ENCODE data around the gene DDHD1.

DNA sequence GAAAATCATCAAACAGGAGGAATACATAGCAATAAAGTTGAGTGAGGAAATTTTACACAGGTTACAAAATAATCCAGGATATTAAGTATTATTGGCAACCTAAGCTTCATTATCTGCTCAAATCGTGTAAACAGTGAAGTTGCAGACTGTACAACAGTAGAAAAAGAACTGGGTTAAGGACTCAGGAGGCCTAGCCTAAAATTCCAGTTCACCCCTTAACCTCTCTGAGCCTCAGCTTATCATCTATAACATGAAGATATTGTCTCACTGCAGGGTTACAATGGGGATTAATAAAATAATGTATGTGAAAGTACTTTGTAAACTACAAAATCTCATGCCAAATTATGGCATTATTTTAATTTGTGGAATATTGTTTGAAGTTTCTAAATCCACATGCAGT lies 26.0 kb downstream of the DDHD1 start:
- TF ChIP-seq EZH2 (IDR thresholded peaks at IDR 0.05; ENCODE audit: insufficient read depth, poor library complexity, severe bottlenecking): no peak
- no peak for TF ChIP-seq EZH2phosphoT487 (IDR thresholded peaks at IDR 0.05; ENCODE audit: insufficient read depth, low read depth)

All from GM23248 (cell line).